ENCODE data around the gene METTL26.
A peak's percentile ranks its signal among the peaks of the same experiment; 100 is the strongest.

Gene METTL26

GRCh38 chr16:640614-641013 lies 4.5 kb upstream of the METTL26 start:
- peak overlapping the region; percentile 87 for H3K9ac ChIP-seq
- no peaks in the 10 kb centered on the region for H3K9me3 ChIP-seq
- peaks cover 72% of the 10 kb centered on the region for H3K4me1 ChIP-seq
- peak overlapping the region; percentile 93 for H3K4me3 ChIP-seq
- TF ChIP-seq Cebpa-rat (IDR thresholded peaks at IDR 0.05), result no peak
- no peaks in the 10 kb centered on the region for H3K36me3 ChIP-seq
- peak overlapping the region; percentile 90 for H3K27ac ChIP-seq
- peaks cover 31% of the 10 kb centered on the region for H4K20me1 ChIP-seq
- H3K4me2 ChIP-seq, result peak overlapping the region; percentile 99
- H3K27me3 ChIP-seq, result no peaks in the 10 kb centered on the region

DNA sequence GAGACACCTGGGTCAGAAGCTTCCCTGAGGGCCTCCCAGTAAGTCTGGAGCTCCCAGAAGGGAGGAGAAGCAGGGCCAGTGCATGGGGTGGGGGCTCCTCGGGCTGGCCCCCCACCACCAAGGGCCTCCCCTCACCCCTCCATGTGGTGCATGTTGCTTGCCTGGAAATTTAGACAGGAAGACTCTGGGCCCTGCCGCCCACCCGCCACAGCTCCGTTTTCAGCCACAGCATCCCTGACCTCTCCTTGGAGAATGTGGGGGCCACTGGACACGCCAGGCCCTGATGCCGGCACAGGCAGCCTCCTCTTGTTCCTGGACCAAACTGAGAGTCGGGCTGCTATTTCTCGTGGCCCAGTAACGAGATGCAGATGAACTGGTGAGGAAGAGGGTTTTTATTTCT lies 2.7 kb upstream of the METTL26 start:
- peaks cover 73% of the 10 kb centered on the region for H3K4me1 ChIP-seq
- no peak for TF ChIP-seq Cebpa-rat (IDR thresholded peaks at IDR 0.05)

DNA sequence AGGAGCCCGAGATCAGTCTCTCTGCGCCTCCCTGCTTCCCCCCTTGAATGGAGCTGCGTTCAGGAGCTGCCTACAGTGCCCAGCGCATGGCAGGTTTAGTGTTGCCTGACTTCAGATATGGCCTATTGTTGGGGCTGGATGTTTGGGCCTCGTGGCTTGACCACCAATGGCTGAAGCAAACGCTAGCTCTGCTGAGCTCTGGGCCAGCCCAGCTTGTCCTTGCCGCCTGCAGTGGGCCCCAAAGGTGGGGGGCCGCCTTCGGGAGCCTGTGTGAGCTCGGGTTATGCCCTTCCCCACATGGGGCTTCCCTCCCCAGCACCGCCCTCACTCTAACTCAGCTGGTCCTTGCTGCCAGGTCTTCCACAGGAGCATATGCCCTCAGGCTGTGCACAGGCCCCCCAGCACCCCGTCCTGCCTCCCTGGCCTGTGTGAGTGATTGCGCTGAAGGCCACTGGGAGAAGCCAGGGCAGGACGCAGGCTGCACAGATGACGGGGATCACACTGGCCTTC lies 2.0 kb upstream of the METTL26 start:
- peak overlapping the region; percentile 89 for H3K4me2 ChIP-seq
- peaks cover 19% of the 10 kb centered on the region for H3K36me3 ChIP-seq
- peak overlapping the region; percentile 58; the same call in 1 of the 2 replicates for H3K9ac ChIP-seq
- H3K4me3 ChIP-seq, result no peak overlapping the region
- H3K27ac ChIP-seq, result peak overlapping the region; percentile 68
- H3K9me3 ChIP-seq, result no peaks in the 10 kb centered on the region
- TF ChIP-seq Cebpa-rat (IDR thresholded peaks at IDR 0.05), result no peak
- H3K27me3 ChIP-seq, result no peaks in the 10 kb centered on the region
- H3K4me1 ChIP-seq, result peaks cover 66% of the 10 kb centered on the region
- peaks cover 31% of the 10 kb centered on the region for H4K20me1 ChIP-seq

More for the DNA sequence above, 2.7 kb upstream of the METTL26 start:
- H3K36me3 ChIP-seq, result peaks cover 12% of the 10 kb centered on the region
- H3K4me2 ChIP-seq, result peak overlapping the region; percentile 82
- peak overlapping the region; percentile 81 for H3K27ac ChIP-seq
- H3K4me3 ChIP-seq, result peak overlapping the region; percentile 24; the same call in 1 of the 2 replicates
- no peaks in the 10 kb centered on the region for H3K9me3 ChIP-seq
- peak overlapping the region; percentile 59; the same call in 1 of the 2 replicates for H3K9ac ChIP-seq
- peaks cover 31% of the 10 kb centered on the region for H4K20me1 ChIP-seq
- no peaks in the 10 kb centered on the region for H3K27me3 ChIP-seq

- H3K9ac ChIP-seq, result peak overlapping the region; percentile 86
These were observed 1.2 kb upstream of the METTL26 start for GRCh38 chr16:637081-638018.

GRCh38 chr16:635573-636205 lies 416 bp downstream of the METTL26 start:
- H3K4me2 ChIP-seq, result peak overlapping the region; percentile 97
- peak overlapping the region; percentile 86 for H3K9ac ChIP-seq
- peak overlapping the region; percentile 92 for H3K27ac ChIP-seq
- peaks cover 29% of the 10 kb centered on the region for H3K36me3 ChIP-seq
- H4K20me1 ChIP-seq, result peaks cover 42% of the 10 kb centered on the region
- peak overlapping the region; percentile 92 for H3K4me3 ChIP-seq
- no peaks in the 10 kb centered on the region for H3K27me3 ChIP-seq
- H3K9me3 ChIP-seq, result no peaks in the 10 kb centered on the region
- H3K4me1 ChIP-seq, result peaks cover 58% of the 10 kb centered on the region
- no peak for TF ChIP-seq Cebpa-rat (IDR thresholded peaks at IDR 0.05)

More at GRCh38 chr16:637081-638018, 1.2 kb upstream of the METTL26 start:
- Histone ChIP-seq H4K20me1 (peaks cover 31% of the 10 kb centered on the region), H3K9me3 (no peaks in the 10 kb centered on the region), H3K27me3 (no peaks in the 10 kb centered on the region), H3K4me2 (peak overlapping the region; percentile 89), H3K4me3 (peak overlapping the region; percentile 92), H3K36me3 (peaks cover 26% of the 10 kb centered on the region), H3K4me1 (peaks cover 58% of the 10 kb centered on the region), H3K27ac (peak overlapping the region; percentile 68)
- no peak for TF ChIP-seq Cebpa-rat (IDR thresholded peaks at IDR 0.05)

DNA sequence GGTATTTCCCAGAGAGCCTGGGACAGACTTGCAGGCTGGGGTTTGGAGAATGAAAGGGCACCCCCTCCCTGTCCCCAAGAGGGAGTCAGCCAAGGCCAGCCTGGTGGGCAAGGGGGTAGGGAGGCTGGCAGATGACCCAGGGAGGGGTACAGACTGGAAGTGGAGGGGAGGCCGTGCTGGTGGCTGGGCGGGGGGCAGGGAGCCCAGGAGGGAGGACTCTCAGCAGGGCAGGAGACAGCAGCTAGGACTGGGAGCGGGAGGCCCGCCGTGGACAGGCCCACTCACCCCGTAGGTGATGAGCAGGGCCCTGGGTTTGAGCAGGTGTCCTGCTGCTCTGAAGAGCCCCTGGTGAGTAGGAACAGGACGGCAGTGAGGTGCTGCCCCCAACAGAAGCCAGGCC lies 1.1 kb downstream of the METTL26 start:
- Histone ChIP-seq H3K4me1 (peaks cover 58% of the 10 kb centered on the region), H3K9ac (peak overlapping the region; percentile 86), H3K36me3 (peaks cover 29% of the 10 kb centered on the region), H3K4me2 (peak overlapping the region; percentile 97), H3K27me3 (no peaks in the 10 kb centered on the region), H4K20me1 (peaks cover 49% of the 10 kb centered on the region), H3K9me3 (no peaks in the 10 kb centered on the region), H3K27ac (peak overlapping the region; percentile 92; the same call in 1 of the 2 replicates), H3K4me3 (peak overlapping the region; percentile 92)
- no peak for TF ChIP-seq Cebpa-rat (IDR thresholded peaks at IDR 0.05)

DNA sequence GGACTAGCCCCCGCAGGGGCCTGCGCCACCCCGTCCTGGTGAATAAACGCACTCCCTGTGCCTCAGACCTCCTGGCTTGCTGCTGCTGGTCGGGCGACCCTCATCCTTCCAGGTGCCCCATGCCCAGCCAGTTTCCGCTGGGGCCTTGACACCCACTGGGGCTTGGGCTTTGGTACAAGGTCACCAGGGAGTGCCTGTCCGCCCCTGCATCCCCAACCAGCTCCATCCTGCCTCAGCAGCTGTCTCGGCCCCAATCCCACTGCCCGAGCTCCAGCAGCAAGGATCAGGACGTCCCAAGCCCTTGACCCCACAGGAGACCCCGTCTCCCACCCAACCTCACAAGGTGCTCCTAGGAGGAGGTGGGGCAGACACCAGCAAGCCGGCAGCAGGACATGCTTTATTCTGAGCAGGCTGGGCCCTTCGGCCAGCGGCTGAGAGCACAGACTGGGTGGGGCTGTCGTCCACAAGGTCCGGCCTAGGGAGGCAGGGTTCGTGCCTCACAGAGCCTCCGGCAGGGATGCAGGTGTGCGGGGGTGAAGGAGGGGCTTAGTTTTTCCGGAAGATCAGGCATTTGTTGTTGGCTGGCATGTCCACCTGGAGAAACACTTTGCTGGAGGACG lies 1.9 kb downstream of the METTL26 start:
- Histone ChIP-seq H3K27me3 (no peaks in the 10 kb centered on the region), H3K36me3 (peaks cover 31% of the 10 kb centered on the region), H4K20me1 (peaks cover 51% of the 10 kb centered on the region), H3K4me3 (peak overlapping the region; percentile 92; the same call in 1 of the 2 replicates), H3K4me2 (peak overlapping the region; percentile 97), H3K9me3 (no peaks in the 10 kb centered on the region), H3K9ac (no peak overlapping the region), H3K4me1 (peaks cover 52% of the 10 kb centered on the region), H3K27ac (no peak overlapping the region)
- TF ChIP-seq Cebpa-rat (IDR thresholded peaks at IDR 0.05), result no peak

GRCh38 chr16:633336-634050 lies 2.6 kb downstream of the METTL26 start:
- peaks cover 45% of the 10 kb centered on the region for H3K4me1 ChIP-seq
- no peaks in the 10 kb centered on the region for H3K27me3 ChIP-seq
- H3K4me3 ChIP-seq, result no peak overlapping the region
- no peaks in the 10 kb centered on the region for H3K9me3 ChIP-seq
- H3K4me2 ChIP-seq, result no peak overlapping the region
- H3K36me3 ChIP-seq, result peaks cover 38% of the 10 kb centered on the region
- H3K27ac ChIP-seq, result no peak overlapping the region
- peaks cover 51% of the 10 kb centered on the region for H4K20me1 ChIP-seq
- no peak for TF ChIP-seq Cebpa-rat (IDR thresholded peaks at IDR 0.05)
- H3K9ac ChIP-seq, result no peak overlapping the region
